Spleen (tissue), 11 donors: ENCODE data around the gene DOCK1. TPM values are rescaled to one million over a fixed set of nuclear protein-coding genes. Genes with fewer than 3 reads are reported as not detected.

Experiments
- DNase-seq: peaks from one replicate; pipeline ENCODE4 v3.0.0-alpha.2; 2020
- H3K27ac ChIP-seq, 8 donors: fragments of 200-600 bp; sonication (generic) in 7 of 8; 1 replicate in 4 of 8; 2 replicates in 4 of 8; pipeline versions ENCODE4 v1.5.0 to v1.8.0; 2016 to 2021; ENCODE audit warnings: inconsistent platforms in 4 of 8, mild to moderate bottlenecking in 4 of 8, moderate library complexity in 1 of 8
- H3K27me3 ChIP-seq, 7 donors: fragments of 200-600 bp; sonication (generic) in 6 of 7; replicated peaks in 1 of 7; 1 replicate in 4 of 7; 2 replicates in 3 of 7; pipeline versions ENCODE4 v1.5.0 to v1.8.0; 2016 to 2021; ENCODE audit warnings: inconsistent platforms in 3 of 7, mild to moderate bottlenecking in 1 of 7
- H3K36me3 ChIP-seq, 6 donors: fragments of 200-600 bp; sonication (generic) in 5 of 6; 1 replicate in 4 of 6; 2 replicates in 2 of 6; pipeline versions ENCODE4 v1.5.0 to v1.8.0; 2016 to 2021; ENCODE audit warnings: inconsistent platforms in 2 of 6
- H3K4me1 ChIP-seq, 6 donors: fragments of 200-600 bp; sonication (generic) in 5 of 6; 1 replicate in 3 of 6; 2 replicates in 3 of 6; pipeline versions ENCODE4 v1.5.0 to v1.8.0; 2016 to 2021; ENCODE audit warnings: inconsistent platforms in 3 of 6
- H3K4me3 ChIP-seq, 8 donors: fragments of 200-600 bp; sonication (generic) in 7 of 8; 1 replicate in 4 of 8; 2 replicates in 4 of 8; pipeline versions ENCODE4 v1.5.0 to v1.8.0; 2016 to 2021; ENCODE audit warnings: inconsistent platforms in 4 of 8, mild to moderate bottlenecking in 4 of 8, moderate library complexity in 2 of 8
- H3K9me3 ChIP-seq, 8 donors: fragments of 200-600 bp; sonication (generic) in 7 of 8; 1 replicate in 4 of 8; 2 replicates in 4 of 8; pipeline versions ENCODE4 v1.5.0 to v1.8.0; 2016 to 2021; ENCODE audit warnings: inconsistent platforms in 4 of 8
- CTCF ChIP-seq, 11 experiments: fragments of 200-600 bp in 7 of 11; fragments of 450-650 bp in 4 of 11; sonication (generic) in 4 of 11; IDR thresholded peaks in 8 of 11; conservative IDR thresholded peaks in 3 of 11; 1 replicate in 7 of 11; 2 replicates in 4 of 11; pipeline versions ENCODE4 v1.4.0 to v1.8.0; 2016 to 2021; ENCODE audit warnings: antibody characterized with exemption in 11 of 11, inconsistent platforms in 4 of 11, mild to moderate bottlenecking in 1 of 11
- POLR2A ChIP-seq, 3 donors: fragments of 450-650 bp; IDR thresholded peaks; one replicate each; pipeline ENCODE4 v1.5.1; 2017; ENCODE audit warnings: antibody characterized with exemption in 3 of 3, mild to moderate bottlenecking in 1 of 3
- POLR2AphosphoS5 ChIP-seq, 3 donors: sonication (generic); formaldehyde crosslinking; IDR thresholded peaks; one replicate each; pipeline ENCODE4 v1.5.1; 2017; ENCODE audit warnings: antibody characterized with exemption in 3 of 3
- WGBS, 5 donors: extraction: QIAGEN DNeasy Blood & Tissue Kit in 3 of 5; methylation state at CpG; one replicate each; pipeline versions ENCODE4 v1.1.5 to v1.1.7; 2013 to 2018; 5-methylcytosine and 5-hydroxymethylcytosine counted together
- intact Hi-C: fragments of 100-400 bp; cut with DNase I; formaldehyde crosslinking; loops from one replicate; pipeline ENCODE4 v1.15.0; 2023; ENCODE audit warnings: low total_unique reads
- polyA plus RNA-seq, 3 donors: library from polyadenylated mRNA; stranded (reverse); fragments of 200-250 nt; gene quantifications; one replicate each; pipeline ENCODE4 v1.2.1, GENCODE V29; 2013
- total RNA-seq, 7 donors: library from RNA; depleted of rRNA in 3 of 7; stranded (reverse); fragments of >200 nt in 3 of 7; fragmentation: NEBNext Ultra II Directional in 4 of 7; extraction: Animal tissue kit (Norgen Biotek cat#: 25700) in 4 of 7; gene quantifications; one replicate each; pipeline versions ENCODE4 v1.1.0 to v1.2.1, GENCODE V29; 2016 to 2021
- donor health status: healthy with polysubstance abuse.
- donor health status: DM: no; HTN: no; CAD: no; lungs with moderate emphysema.
- donor health status: DM: no; HTN: no; CAD: no.
- donor health status: Bipolar disorder and iron deficiency.
- donor health status: healthy.
- donor health status: DM: no; HTN: no; CAD: no.
- donor health status: DM: yes; HTN: yes; CAD: no.

The DOCK1 gene
- total and polyA plus RNA-seq, 10 donors: 2.2 to 40.5 (median 25.1) TPM

- WGBS, 5 donors: 88 to 97% (median 93%) methylated on average over 10 of the region's 10 CpGs
- no peaks in the 10 kb centered on the region for H3K9me3 ChIP-seq
- H3K27me3 ChIP-seq: no peaks in the 10 kb centered on the region
- TF ChIP-seq CTCF (IDR thresholded peaks at IDR 0.05 in 8 of 11, conservative IDR thresholded peaks at IDR 0.05 in 3 of 11) (no peak), POLR2A (IDR thresholded peaks at IDR 0.05) (no peak), POLR2AphosphoS5 (IDR thresholded peaks at IDR 0.05) (no peak)
- H3K27ac ChIP-seq: no peak overlapping the region
- intact Hi-C loops: no loop called here
- no peak overlapping the region for H3K4me3 ChIP-seq
- H3K36me3 ChIP-seq: no peaks in the 10 kb centered on the region
- H3K4me1 ChIP-seq: no peaks in the 10 kb centered on the region
- DNase-seq: no peak
Observed at GRCh38 chr10:127227027-127227426, 321.8 kb downstream of the DOCK1 start.

GRCh38 chr10:127227663-127228062 is 322.4 kb downstream of the DOCK1 start:
- intact Hi-C loops: no loop called here
- H3K27ac ChIP-seq: no peak overlapping the region
- H3K36me3 ChIP-seq: no peaks in the 10 kb centered on the region
- no peaks in the 10 kb centered on the region for H3K4me1 ChIP-seq
- no peaks in the 10 kb centered on the region for H3K27me3 ChIP-seq
- DNase-seq: no peak
- H3K4me3 ChIP-seq: no peak overlapping the region
- no peak for TF ChIP-seq POLR2AphosphoS5 (IDR thresholded peaks at IDR 0.05)
- no peaks in the 10 kb centered on the region for H3K9me3 ChIP-seq
- 60 to 97% (median 86%) methylated on average over 1 of the region's 1 CpG for WGBS, 5 donors

- intact Hi-C loops: no loop called here
- no peaks in the 10 kb centered on the region for H3K27me3 ChIP-seq
- no peaks in the 10 kb centered on the region for H3K9me3 ChIP-seq
- DNase-seq: no peak
- no peak overlapping the region for H3K4me3 ChIP-seq
- H3K36me3 ChIP-seq: no peaks in the 10 kb centered on the region
- no peaks in the 10 kb centered on the region for H3K4me1 ChIP-seq
- 79 to 84% (median 80%) methylated on average over 11 to 12 of the region's 12 CpGs for WGBS, 5 donors
- TF ChIP-seq POLR2A (IDR thresholded peaks at IDR 0.05) (no peak), CTCF (IDR thresholded peaks at IDR 0.05 in 8 of 11, conservative IDR thresholded peaks at IDR 0.05 in 3 of 11) (no peak), POLR2AphosphoS5 (IDR thresholded peaks at IDR 0.05) (no peak)
- H3K27ac ChIP-seq: no peak overlapping the region
Observed at GRCh38 chr10:127228195-127228787, 323.1 kb downstream of the DOCK1 start.

GRCh38 chr10:127234306-127234800 is 329.1 kb downstream of the DOCK1 start:
- Histone ChIP-seq H3K36me3 (no peaks in the 10 kb centered on the region), H3K4me3 (no peak overlapping the region), H3K4me1 (no peaks in the 10 kb centered on the region), H3K27me3 (no peaks in the 10 kb centered on the region), H3K9me3 (no peaks in the 10 kb centered on the region), H3K27ac (no peak overlapping the region)
- TF ChIP-seq POLR2AphosphoS5 (IDR thresholded peaks at IDR 0.05): no peak
- TF ChIP-seq POLR2A (IDR thresholded peaks at IDR 0.05): no peak
- no peak for TF ChIP-seq CTCF (IDR thresholded peaks at IDR 0.05 in 8 of 11, conservative IDR thresholded peaks at IDR 0.05 in 3 of 11)
- no peak for DNase-seq
- intact Hi-C loops: no loop called here
- WGBS, 5 donors: 81 to 93% (median 85%) methylated on average over 1 of the region's 1 CpG
